GM12878 (cell line): ENCODE data around the gene YPEL2. TPM values are rescaled to one million over a fixed set of nuclear protein-coding genes. Genes with fewer than 3 reads are reported as not detected.

Experiments used
- ATAC-seq: fragments of 200-7000 bp; cut with Tn5 transposase; 3 replicates; pipeline ENCODE4 v1.9.1; 2020; ENCODE audit warnings: mild to moderate bottlenecking, moderate library complexity
- BruUV-seq: library from RNA; stranded (reverse); fragments of 400-500 nt; replicated peaks from 2 replicates; lab custom pipeline; 2021; lab: Mats Ljungman, UMichigan
- CTCF ChIA-PET: fragments of 300-600 bp; sonication (Branson Sonifier 250); formaldehyde crosslinking; extraction: SDS; loops from one replicate; lab custom pipeline; 2021; ENCODE audit warnings: inconsistent platforms; lab: Yijun Ruan, JAX
- POLR2A ChIA-PET: fragments of 350-600 bp; formaldehyde crosslinking; extraction: SDS; loops from one replicate; lab custom pipeline; 2021; ENCODE audit warnings: inconsistent platforms; lab: Charles Lee
- RAD21 ChIA-PET: fragments of 300-600 bp; sonication (Branson Sonifier 250); formaldehyde crosslinking; loops from one replicate; lab custom pipeline; 2023; ENCODE audit warnings: antibody characterized with exemption; ENCODE audit not compliant: unreplicated experiment; lab: Charles Lee
- SMC1A ChIA-PET: fragments of 300-600 bp; sonication (Branson Sonifier 250); formaldehyde crosslinking; loops from one replicate; lab custom pipeline; 2023; ENCODE audit not compliant: unreplicated experiment, uncharacterized antibody; lab: Charles Lee
- DNase-seq: peaks from one replicate; pipeline ENCODE4 v3.0.0-alpha.2; 2011; ENCODE audit warnings: low read depth, low spot score
- FAIRE-seq: peaks from 3 replicates; lab custom pipeline; 2011; peaks lifted over from hg19 to GRCh38; lab: Jason Lieb, UNC
- H2AFZ ChIP-seq: 2 replicates; pipeline ENCODE4 v1.6.0; 2011; ENCODE audit warnings: low read depth, low read length, control low read depth; ENCODE audit not compliant: control insufficient read depth
- H3K27ac ChIP-seq: 2 replicates; pipeline ENCODE4 v1.5.1; 2011; ENCODE audit warnings: control low read depth; ENCODE audit not compliant: control insufficient read depth, insufficient read depth
- H3K27me3 ChIP-seq, 2 experiments: replicated peaks in 1 of 2; 2 replicates each; pipeline versions ENCODE4 v1.6.0 to v1.6.1; 2011; ENCODE audit warnings: low read length in 1 of 2; ENCODE audit not compliant: control insufficient read depth in 2 of 2, insufficient read depth in 2 of 2
- H3K36me3 ChIP-seq, 2 experiments: 2 replicates each; pipeline ENCODE4 v1.5.1; 2011; ENCODE audit warnings: low read length in 1 of 2; ENCODE audit not compliant: control insufficient read depth in 2 of 2, insufficient read depth in 2 of 2
- H3K4me1 ChIP-seq: 2 replicates; pipeline ENCODE4 v1.6.1; 2011; ENCODE audit warnings: mild to moderate bottlenecking, low read length, moderate library complexity, mixed read lengths; ENCODE audit not compliant: control insufficient read depth, insufficient read depth
- H3K4me2 ChIP-seq: 2 replicates; pipeline ENCODE4 v1.6.0; 2011; ENCODE audit warnings: control low read depth; ENCODE audit not compliant: control insufficient read depth, insufficient read depth
- H3K4me3 ChIP-seq: fragments of 200-600 bp; sonication (generic); 2 replicates; pipeline ENCODE4 v1.5.1; 2016
- H3K79me2 ChIP-seq: 2 replicates; pipeline ENCODE4 v1.6.0; 2011; ENCODE audit warnings: low read length; ENCODE audit not compliant: control insufficient read depth, insufficient read depth
- H3K9ac ChIP-seq: 2 replicates; pipeline ENCODE4 v1.8.0; 2011; ENCODE audit warnings: low read length, control low read depth, mixed read lengths; ENCODE audit not compliant: control insufficient read depth, insufficient read depth
- H3K9me3 ChIP-seq: replicated peaks from 3 replicates; pipeline ENCODE4 v1.5.1; 2011; ENCODE audit warnings: mild to moderate bottlenecking, low read length; ENCODE audit not compliant: control insufficient read depth, insufficient read depth
- H4K20me1 ChIP-seq: 2 replicates; pipeline ENCODE4 v1.6.0; 2011; ENCODE audit not compliant: control insufficient read depth, insufficient read depth
- CEBPB ChIP-seq, 2 experiments: fragments of 150-350 bp in 1 of 2; IDR thresholded peaks; 2 replicates each; pipeline ENCODE4 v1.6.1; 2012 to 2014; ENCODE audit warnings: low read depth in 2 of 2, low read length in 2 of 2, borderline replicate concordance in 1 of 2, inconsistent platforms in 1 of 2
- MLLT1 ChIP-seq: fragments of 450-650 bp; IDR thresholded peaks from 2 replicates; pipeline ENCODE4 v1.6.1; 2016; ENCODE audit warnings: mild to moderate bottlenecking
- WGBS: methylation state at CpG from one replicate; pipeline ENCODE4 v1.1.6; 2016; ENCODE audit warnings: low lambda C conversion rate; ENCODE audit not compliant: insufficient replicate concordance, insufficient coverage; ENCODE audit errors: missing lambda C conversion rate; 5-methylcytosine and 5-hydroxymethylcytosine counted together
- in situ Hi-C: fragments of 300-500 bp; cut with MboI; formaldehyde crosslinking; loops from 9 replicates; pipeline ENCODE4 v1.14.3; 2018; ENCODE audit warnings: mixed read lengths
- intact Hi-C: fragments of 100-400 bp; cut with micrococcal nuclease; formaldehyde crosslinking; loops from one replicate; pipeline ENCODE4 v1.14.2; 2022; ENCODE audit not compliant: unreplicated experiment
- polyA plus RNA-seq, 11 experiments: library from polyadenylated mRNA; depleted of rRNA in 4 of 11; unstranded in 6 of 11; stranded (reverse) in 5 of 11; fragments of >200 nt; fragmentation: Nextera tagmentation in 4 of 11; fragmentation: Illumina TruSeq in 1 of 11; extraction: Ambion mirVana in 4 of 11; extraction: Trizol in 1 of 11; gene quantifications; 1 replicate in 1 of 11; 2 replicates in 10 of 11; pipeline versions ENCODE4 v1.2.1 to v1.2.3, GENCODE V29; 2011 to 2016; ENCODE audit warnings: inconsistent platforms in 2 of 11, missing spikeins in 2 of 11, low read depth in 1 of 11
- total RNA-seq, 4 experiments: library from RNA; depleted of rRNA in 3 of 4; stranded (reverse); fragments of >200 nt in 3 of 4; fragmentation: Illumina TruSeq in 1 of 4; extraction: Trizol in 1 of 4; gene quantifications; 2 replicates each; pipeline versions ENCODE4 v1.2.1 to v1.2.3, GENCODE V29; 2013 to 2021

YPEL2 gene
- total and polyA plus RNA-seq, 10 of the 15 experiments (the other 5 are each of a cell fraction or from before 2014, with no cell fraction given) = 0.11 to 8.1 (median 0.48) TPM

- TF ChIP-seq CEBPB (IDR thresholded peaks at IDR 0.05; ENCODE audit: borderline replicate concordance in 1 of 2, low read depth in 2 of 2, low read length in 2 of 2) = no peak
Observed at GRCh38 chr17:59431601-59432000, 100.1 kb downstream of the YPEL2 start (continued).

GRCh38 chr17:59432657-59433056, 101.2 kb downstream of the YPEL2 start:
- H2AFZ ChIP-seq = no peak overlapping the region
- FAIRE-seq = no peak
- 0% methylated on average over 1 of the region's 1 CpG for WGBS
- in situ Hi-C loops (no loop called here), intact Hi-C loops (no loop called here)
- no peak overlapping the region for H3K4me3 ChIP-seq
- H3K9ac ChIP-seq = no peak overlapping the region
- ChIA-PET CTCF (interaction anchor here (0.6 to 17.9 kb wide), 6 partner anchors 8 to 117 kb away, joined by 3 to 383 read pairs (median 62); partner anchors contain the start of gene YPEL2), SMC1A (interaction anchor here (0.6 to 11.6 kb wide), 4 partner anchors 7 to 119 kb away, joined by 4 to 104 read pairs (median 5); no protein-coding TSS in a partner anchor), POLR2A (no interaction called here), RAD21 (interaction anchor here (0.9 to 5.7 kb wide), 3 partner anchors 9 to 120 kb away, joined by 3 to 19 read pairs (median 4); no protein-coding TSS in a partner anchor)
- no peaks in the 10 kb centered on the region for H3K4me1 ChIP-seq
- no TSS peak for BruUV-seq
- no peak for DNase-seq
- H3K27me3 ChIP-seq = no peaks in the 10 kb centered on the region
- no peaks in the 10 kb centered on the region for H3K79me2 ChIP-seq
- no peaks in the 10 kb centered on the region for H3K36me3 ChIP-seq
- H3K27ac ChIP-seq = no peak overlapping the region
- no peaks in the 10 kb centered on the region for H4K20me1 ChIP-seq
- H3K4me2 ChIP-seq = no peak overlapping the region
- no peaks in the 10 kb centered on the region; the same call in 2 of the 3 replicates for H3K9me3 ChIP-seq
- TF ChIP-seq MLLT1 = no peak
- TF ChIP-seq, all 136 proteins: peak for 0
- ATAC-seq = no peak
